CD14-positive monocyte (primary cell): Measurements from ENCODE around the gene PRIM2. TPM values are rescaled to one million over a fixed set of nuclear protein-coding genes. Genes with fewer than 3 reads are reported as not detected.

Source experiments
- DNase-seq, 3 donors: peaks; one replicate each; pipeline ENCODE4 v3.0.0-alpha.2; 2011 to 2022
- H2AFZ ChIP-seq: 2 replicates; pipeline ENCODE4 v1.6.0; 2012; ENCODE audit warnings: mild to moderate bottlenecking, low read depth, low read length, inconsistent platforms; ENCODE audit not compliant: insufficient read depth, poor library complexity, severe bottlenecking
- H3K27ac ChIP-seq, 2 donors: 1 replicate in 1 of 2; 2 replicates in 1 of 2; pipeline ENCODE4 v1.5.1; 2012 to 2013; ENCODE audit warnings: low read length in 2 of 2, control low read depth in 1 of 2, inconsistent platforms in 1 of 2, low read depth in 1 of 2, mild to moderate bottlenecking in 1 of 2
- H3K27me3 ChIP-seq, 2 donors: one replicate each; pipeline versions ENCODE4 v1.6.0 to v1.6.1; 2011 to 2013; ENCODE audit warnings: low read length in 2 of 2; ENCODE audit not compliant: control insufficient read depth in 2 of 2, insufficient read depth in 2 of 2
- H3K36me3 ChIP-seq, 2 donors: replicated peaks in 1 of 2; 1 replicate in 1 of 2; 2 replicates in 1 of 2; pipeline versions ENCODE4 v1.5.1 to v1.6.1; 2012 to 2013; ENCODE audit warnings: low read length in 2 of 2, control low read depth in 1 of 2, inconsistent platforms in 1 of 2, mild to moderate bottlenecking in 1 of 2; ENCODE audit not compliant: insufficient read depth in 2 of 2, control insufficient read depth in 1 of 2
- H3K4me1 ChIP-seq, 2 donors: 1 replicate in 1 of 2; 2 replicates in 1 of 2; pipeline versions ENCODE4 v1.5.1 to v1.6.1; 2012 to 2013; ENCODE audit warnings: low read length in 2 of 2, control low read depth in 1 of 2, inconsistent platforms in 1 of 2, mild to moderate bottlenecking in 1 of 2, moderate library complexity in 1 of 2; ENCODE audit not compliant: insufficient read depth in 2 of 2, control insufficient read depth in 1 of 2
- H3K4me2 ChIP-seq: replicated peaks from 2 replicates; pipeline ENCODE3; 2012; ENCODE audit warnings: low read length, moderate library complexity, mild to moderate bottlenecking; ENCODE audit not compliant: poor library complexity, severe bottlenecking; ENCODE audit errors: extremely low read depth
- H3K4me3 ChIP-seq, 3 experiments: fragments of 200-600 bp in 1 of 3; sonication (generic) in 1 of 3; replicated peaks in 1 of 3; 1 replicate in 2 of 3; 2 replicates in 1 of 3; pipeline ENCODE4 v1.5.1; 2011 to 2013; ENCODE audit warnings: low read length in 3 of 3, mild to moderate bottlenecking in 3 of 3, control low read depth in 2 of 3, low read depth in 2 of 3, inconsistent platforms in 1 of 3, moderate library complexity in 1 of 3
- H3K79me2 ChIP-seq: 2 replicates; pipeline ENCODE4 v1.6.0; 2012; ENCODE audit warnings: mild to moderate bottlenecking, control low read depth, inconsistent platforms, low read length, moderate library complexity; ENCODE audit not compliant: insufficient read depth
- H3K9ac ChIP-seq: 2 replicates; pipeline ENCODE4 v1.6.0; 2017; ENCODE audit warnings: low read length, mild to moderate bottlenecking; ENCODE audit not compliant: insufficient read depth, poor library complexity, severe bottlenecking
- H3K9me3 ChIP-seq, 2 donors: replicated peaks in 1 of 2; 1 replicate in 1 of 2; 2 replicates in 1 of 2; pipeline versions ENCODE4 v1.5.1 to v1.6.1; 2012 to 2013; ENCODE audit warnings: low read length in 2 of 2, control low read depth in 1 of 2; ENCODE audit not compliant: control insufficient read depth in 1 of 2, insufficient read depth in 1 of 2
- H4K20me1 ChIP-seq: 2 replicates; pipeline ENCODE4 v1.6.0; 2012; ENCODE audit warnings: mild to moderate bottlenecking, low read length, control low read depth, moderate library complexity; ENCODE audit not compliant: insufficient read depth
- H3K27ac Mint-ChIP-seq, 7 donors: one replicate each; pipeline ENCODE4 v1.8.0; 2020; ENCODE audit warnings: mild to moderate bottlenecking in 7 of 7, mixed read lengths in 7 of 7, moderate library complexity in 6 of 7, inconsistent platforms in 2 of 7
- H3K27me3 Mint-ChIP-seq, 3 donors: one replicate each; pipeline ENCODE4 v1.8.0; 2021 to 2022; ENCODE audit warnings: low read depth in 3 of 3, mild to moderate bottlenecking in 3 of 3, mixed read lengths in 3 of 3, moderate library complexity in 3 of 3, inconsistent platforms in 1 of 3
- H3K36me3 Mint-ChIP-seq, 2 donors: one replicate each; pipeline ENCODE4 v1.8.0; 2020; ENCODE audit warnings: mixed read lengths in 2 of 2, inconsistent platforms in 1 of 2, mild to moderate bottlenecking in 1 of 2
- H3K4me1 Mint-ChIP-seq: one replicate; pipeline ENCODE4 v1.8.0; 2020; ENCODE audit warnings: mild to moderate bottlenecking, mixed read lengths
- H3K4me3 Mint-ChIP-seq, 2 donors: one replicate each; pipeline ENCODE4 v1.8.0; 2020; ENCODE audit warnings: mild to moderate bottlenecking in 2 of 2, mixed read lengths in 2 of 2, moderate library complexity in 1 of 2
- H3K9me3 Mint-ChIP-seq, 7 donors: one replicate each; pipeline ENCODE4 v1.8.0; 2020 to 2022; ENCODE audit warnings: mixed read lengths in 7 of 7, mild to moderate bottlenecking in 6 of 7, moderate library complexity in 6 of 7, inconsistent platforms in 2 of 7
- WGBS: methylation state at CpG from one replicate; pipeline ENCODE4 v1.1.5; 2013; ENCODE audit warnings: missing lambda C conversion rate; ENCODE audit not compliant: insufficient coverage; 5-methylcytosine and 5-hydroxymethylcytosine counted together
- intact Hi-C, 2 donors: fragments of 100-400 bp; cut with micrococcal nuclease; formaldehyde crosslinking; loops; one replicate each; pipeline versions ENCODE4 v1.15.0 to v1.15.1; 2023
- polyA plus RNA-seq, 3 donors: library from polyadenylated mRNA; depleted of rRNA in 1 of 3; unstranded in 2 of 3; stranded (reverse) in 1 of 3; fragments of 300-500 nt in 2 of 3; fragments of >200 nt in 1 of 3; fragmentation: Illumina TruSeq in 2 of 3; gene quantifications; 1 replicate in 2 of 3; 2 replicates in 1 of 3; pipeline ENCODE4 v1.2.3, GENCODE V29; 2012 to 2021
- TF ChIP-seq, protein P1 (sequence below): fragments of 200-600 bp; IDR thresholded peaks from one replicate; pipeline ENCODE4 v1.8.0; 2022; ENCODE audit warnings: antibody characterized with exemption, mild to moderate bottlenecking

The PRIM2 gene
- polyA plus RNA-seq, 3 donors: 2.8 to 5.1 (median 4.2) TPM

DNA sequence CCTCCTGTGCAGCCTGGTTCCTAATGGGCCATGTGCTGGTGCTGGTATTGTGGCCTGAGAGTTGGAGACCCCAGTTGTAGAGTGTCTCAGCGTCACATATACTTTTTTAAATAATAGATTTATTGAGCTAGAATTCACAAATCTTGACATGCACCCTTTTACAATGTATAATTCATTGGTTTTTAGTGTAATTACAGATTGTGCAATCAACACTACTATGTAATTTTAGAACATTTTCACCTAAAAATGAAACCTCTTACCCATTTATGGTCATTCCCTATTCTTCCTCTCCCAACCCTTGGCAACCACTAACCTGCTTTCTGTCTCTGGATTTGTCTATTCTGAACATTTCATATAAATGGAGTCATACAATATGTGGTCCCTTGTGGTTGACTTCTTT lies 10.6 kb downstream of the PRIM2 start:
- Mint-ChIP-seq H3K27me3 (no peaks in the 10 kb centered on the region), H3K36me3 (peaks cover 79 to 89% of the 10 kb centered on the region in 2 donors), H3K27ac (no peak overlapping the region), H3K4me3 (no peak overlapping the region), H3K4me1 (no peaks in the 10 kb centered on the region), H3K9me3 (peaks cover 22 to 37% (median 33%) of the 10 kb centered on the region in 7 donors)
- Histone ChIP-seq H3K4me1 (no peaks in the 10 kb centered on the region), H3K9ac (no peak overlapping the region), H2AFZ (no peak overlapping the region), H3K4me3 (no peak overlapping the region), H3K9me3 (peaks cover 11 to 27% of the 10 kb centered on the region in 2 donors), H3K36me3 (peaks cover 46 to 91% of the 10 kb centered on the region in 2 donors), H3K4me2 (no peak overlapping the region), H4K20me1 (no peaks in the 10 kb centered on the region), H3K79me2 (peaks cover 6% of the 10 kb centered on the region), H3K27me3 (no peaks in the 10 kb centered on the region), H3K27ac (no peak overlapping the region)
- intact Hi-C loops: no loop called here
- no CpG with 5 or more reads among the region's 1 CpG for WGBS
- TF ChIP-seq, protein P1, sequence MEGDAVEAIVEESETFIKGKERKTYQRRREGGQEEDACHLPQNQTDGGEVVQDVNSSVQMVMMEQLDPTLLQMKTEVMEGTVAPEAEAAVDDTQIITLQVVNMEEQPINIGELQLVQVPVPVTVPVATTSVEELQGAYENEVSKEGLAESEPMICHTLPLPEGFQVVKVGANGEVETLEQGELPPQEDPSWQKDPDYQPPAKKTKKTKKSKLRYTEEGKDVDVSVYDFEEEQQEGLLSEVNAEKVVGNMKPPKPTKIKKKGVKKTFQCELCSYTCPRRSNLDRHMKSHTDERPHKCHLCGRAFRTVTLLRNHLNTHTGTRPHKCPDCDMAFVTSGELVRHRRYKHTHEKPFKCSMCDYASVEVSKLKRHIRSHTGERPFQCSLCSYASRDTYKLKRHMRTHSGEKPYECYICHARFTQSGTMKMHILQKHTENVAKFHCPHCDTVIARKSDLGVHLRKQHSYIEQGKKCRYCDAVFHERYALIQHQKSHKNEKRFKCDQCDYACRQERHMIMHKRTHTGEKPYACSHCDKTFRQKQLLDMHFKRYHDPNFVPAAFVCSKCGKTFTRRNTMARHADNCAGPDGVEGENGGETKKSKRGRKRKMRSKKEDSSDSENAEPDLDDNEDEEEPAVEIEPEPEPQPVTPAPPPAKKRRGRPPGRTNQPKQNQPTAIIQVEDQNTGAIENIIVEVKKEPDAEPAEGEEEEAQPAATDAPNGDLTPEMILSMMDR: no peak
- no peak for DNase-seq

DNA sequence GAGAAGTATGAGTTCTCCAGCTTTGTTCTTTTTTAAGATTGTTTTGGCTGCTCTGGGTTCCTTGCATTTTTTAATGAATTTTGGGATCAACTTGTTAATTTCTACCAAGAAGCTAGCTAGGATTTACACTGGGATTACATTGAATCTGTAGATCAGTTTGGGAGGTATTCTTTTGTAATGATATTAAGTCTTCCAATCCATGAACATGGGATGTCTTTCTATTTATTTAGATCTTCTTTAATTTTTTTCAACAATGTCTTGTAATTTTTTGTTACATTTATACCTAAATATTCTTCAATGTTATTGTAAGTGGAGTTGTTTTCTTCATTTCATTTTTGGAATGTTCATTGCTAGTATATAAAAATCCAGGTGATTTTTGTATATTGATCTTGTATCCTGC lies 12.5 kb downstream of the PRIM2 start:
- Mint-ChIP-seq H3K36me3 (peaks cover 80 to 96% of the 10 kb centered on the region in 2 donors), H3K9me3 (peaks cover 31 to 48% (median 42%) of the 10 kb centered on the region in 7 donors), H3K4me3 (no peak overlapping the region), H3K27me3 (no peaks in the 10 kb centered on the region), H3K27ac (no peak overlapping the region), H3K4me1 (no peaks in the 10 kb centered on the region)
- H3K9me3 ChIP-seq: peaks cover 17 to 37% of the 10 kb centered on the region in 2 donors
- H4K20me1 ChIP-seq: no peaks in the 10 kb centered on the region
- DNase-seq: no peak
- H3K27me3 ChIP-seq: no peaks in the 10 kb centered on the region
- peaks cover 51 to 96% of the 10 kb centered on the region in 2 donors for H3K36me3 ChIP-seq
- H3K4me3 ChIP-seq: no peak overlapping the region
- no peak overlapping the region for H3K4me2 ChIP-seq
- H2AFZ ChIP-seq: no peak overlapping the region
- peaks cover 6% of the 10 kb centered on the region for H3K79me2 ChIP-seq
- intact Hi-C loops: no loop called here
- H3K9ac ChIP-seq: no peak overlapping the region
- no peaks in the 10 kb centered on the region for H3K4me1 ChIP-seq
- TF ChIP-seq, protein P1: no peak
- no peak overlapping the region for H3K27ac ChIP-seq
